Hematopoietic multipotent progenitor cell (in vitro differentiated cells): ENCODE results near the gene CERCAM. TPM values are rescaled to one million over a fixed set of nuclear protein-coding genes. Genes with fewer than 3 reads are reported as not detected.

ENCODE experiments used
- DNase-seq, 3 donors: peaks; one replicate each; pipeline ENCODE4 v3.0.0-alpha.2; 2011 to 2015; ENCODE audit warnings: low read depth in 2 of 3, low spot score in 2 of 3
- total RNA-seq: library from RNA; depleted of rRNA; stranded (reverse); fragments of >200 nt; gene quantifications from one replicate; pipeline ENCODE4 v1.2.3, GENCODE V29; 2012

The CERCAM gene
- 29.1 TPM for total RNA-seq

- peak in 2 of 3 donors; percentile 76 to 80 for DNase-seq
These were observed at the start of gene CERCAM for GRCh38 chr9:128420651-128421481. Gene CERCAM, plus strand, starts transcription at chr9:128420857. Its CDS starts 21 bp downstream, at chr9:128420878.

- no peak for DNase-seq
These were observed 49.0 kb upstream of the CERCAM start for GRCh38 chr9:128371630-128372117.

- peak in 1 of 3 donors; percentile 42 for DNase-seq
These were observed 48.4 kb upstream of the CERCAM start for GRCh38 chr9:128372188-128372641.

- no peak for DNase-seq
These were observed 47.9 kb upstream of the CERCAM start for GRCh38 chr9:128372784-128373183.

GRCh38 chr9:128374221-128374675 lies 46.4 kb upstream of the CERCAM start:
- no peak for DNase-seq

- DNase-seq, result no peak
These were observed 44.8 kb upstream of the CERCAM start for GRCh38 chr9:128375865-128376264.

- no peak for DNase-seq
These were observed 38.4 kb upstream of the CERCAM start for GRCh38 chr9:128382261-128382660.

GRCh38 chr9:128383007-128383753 lies 37.5 kb upstream of the CERCAM start:
- no peak for DNase-seq

GRCh38 chr9:128383791-128384190 lies 36.9 kb upstream of the CERCAM start:
- DNase-seq, result no peak

GRCh38 chr9:128384801-128385495 lies 35.7 kb upstream of the CERCAM start:
- DNase-seq, result no peak

GRCh38 chr9:128385496-128386460 lies 34.9 kb upstream of the CERCAM start:
- no peak for DNase-seq

GRCh38 chr9:128388150-128388549 lies 32.5 kb upstream of the CERCAM start:
- no peak for DNase-seq

GRCh38 chr9:128389395-128390149 lies 31.1 kb upstream of the CERCAM start:
- no peak for DNase-seq

GRCh38 chr9:128390150-128390812 lies 30.4 kb upstream of the CERCAM start:
- no peak for DNase-seq

GRCh38 chr9:128390813-128391711 lies 29.6 kb upstream of the CERCAM start:
- no peak for DNase-seq

GRCh38 chr9:128391956-128392301 lies 28.7 kb upstream of the CERCAM start:
- no peak for DNase-seq

GRCh38 chr9:128392302-128393144 lies 28.1 kb upstream of the CERCAM start:
- DNase-seq, result no peak
